GM18868 (cell line): ENCODE measurements around the gene COL19A1.
"Not testable (repeated sequence)": the region's sequence is repeated elsewhere in the genome, so short reads cannot be mapped to it uniquely, and the experiment has no call there.

ENCODE experiments used
- ATAC-seq: cut with Tn5 transposase; IDR thresholded peaks from one replicate; pipeline ENCODE4 v1.9.1; 2021; ENCODE audit warnings: mild to moderate bottlenecking, moderate library complexity; ENCODE audit not compliant: unreplicated experiment

The COL19A1 gene

GRCh38 chr6:69865126-69865525 is 1.2 kb upstream of the COL19A1 start:
- ATAC-seq: no peak

DNA sequence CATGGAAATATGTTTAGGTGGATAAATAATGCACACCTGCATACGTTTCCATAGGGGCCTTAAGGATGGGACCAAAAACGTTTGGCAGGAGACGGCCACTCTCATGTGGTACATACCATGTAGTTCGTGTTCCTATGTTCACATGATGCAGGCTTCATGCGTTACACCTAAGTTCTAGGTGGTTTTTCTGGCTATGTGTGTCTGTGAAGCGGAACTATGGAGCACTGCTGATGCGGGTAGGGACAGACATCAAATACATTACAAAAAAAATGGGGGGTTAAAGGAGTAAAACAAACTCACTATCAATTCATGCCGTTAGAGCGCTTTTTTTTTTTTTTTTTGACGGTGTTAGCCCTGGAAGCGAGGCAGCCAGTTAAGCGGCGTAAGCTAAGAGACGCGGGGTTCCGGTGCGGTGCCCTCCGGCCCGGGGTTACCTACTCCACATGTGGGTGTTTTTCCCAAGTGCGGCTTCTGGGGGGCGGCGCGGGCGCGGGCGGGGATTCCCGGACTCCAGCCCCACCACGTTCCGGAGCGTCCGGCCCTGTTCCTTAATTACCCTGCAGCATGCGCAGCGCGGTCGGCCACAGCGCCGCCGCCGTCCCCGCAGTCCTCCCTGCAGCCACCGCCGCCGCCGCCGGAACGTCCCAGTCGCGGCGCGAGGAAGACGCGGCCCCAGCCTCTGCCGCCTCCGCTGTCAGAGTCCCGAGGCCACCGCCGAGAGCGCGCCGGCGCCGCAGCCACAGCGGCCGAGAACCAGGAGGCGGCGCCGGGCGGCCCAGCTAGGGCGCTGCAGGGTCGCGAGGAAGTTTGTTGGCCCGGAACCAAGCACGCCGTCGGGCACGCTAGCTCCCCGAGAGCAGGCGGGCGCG is 648 bp downstream of the COL19A1 start:
- peak; percentile 64 for ATAC-seq

- no peak for ATAC-seq
These were observed 1.3 kb downstream of the COL19A1 start for GRCh38 chr6:69867639-69867976.

DNA sequence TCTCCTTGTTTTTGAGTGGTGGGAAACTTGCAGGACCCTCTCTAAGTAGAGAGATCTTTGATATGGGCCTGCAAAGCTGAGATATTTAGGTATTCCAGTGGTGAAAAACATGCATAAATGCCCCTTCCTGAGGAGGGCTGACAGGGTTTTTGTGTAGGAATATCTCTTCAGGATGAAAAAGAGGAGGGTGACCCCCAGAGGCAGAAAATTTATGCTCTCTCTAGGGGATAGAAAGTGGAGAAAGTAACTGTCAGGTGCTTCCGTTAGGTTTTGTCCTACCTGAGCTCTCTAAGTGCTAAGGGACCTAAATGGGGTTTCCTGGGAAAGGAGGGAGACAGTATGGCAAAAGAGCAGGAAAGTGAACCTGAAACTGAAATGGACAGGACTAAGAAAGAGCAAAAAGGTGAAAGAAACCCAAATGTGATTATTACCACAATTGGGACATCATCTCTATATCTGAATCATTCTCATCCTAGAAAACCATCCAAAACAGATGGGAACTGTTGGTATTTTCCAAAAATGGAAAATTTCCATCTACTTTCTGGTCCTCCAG is 2.0 kb downstream of the COL19A1 start:
- ATAC-seq: no peak

- no peak for ATAC-seq
These were observed 2.6 kb downstream of the COL19A1 start for GRCh38 chr6:69868961-69869360.

DNA sequence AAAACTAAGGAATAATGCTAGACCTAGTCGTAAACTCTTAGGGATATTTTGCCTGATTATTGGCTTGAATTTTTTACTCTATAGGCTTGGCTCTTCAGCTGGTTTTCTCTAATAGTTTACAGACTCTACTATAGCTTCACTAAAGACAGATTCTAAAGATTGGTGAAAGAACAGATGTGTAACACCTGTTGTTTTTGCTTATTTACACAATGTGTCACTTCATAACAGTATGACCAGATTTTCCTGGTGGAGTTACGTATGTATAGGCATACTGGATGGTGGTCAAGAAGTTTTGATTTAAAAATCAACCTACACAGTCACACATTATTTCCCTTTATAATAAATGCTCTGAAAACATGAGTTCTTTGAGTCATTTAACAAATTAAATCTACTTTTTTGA is 4.8 kb downstream of the COL19A1 start:
- ATAC-seq: no peak

DNA sequence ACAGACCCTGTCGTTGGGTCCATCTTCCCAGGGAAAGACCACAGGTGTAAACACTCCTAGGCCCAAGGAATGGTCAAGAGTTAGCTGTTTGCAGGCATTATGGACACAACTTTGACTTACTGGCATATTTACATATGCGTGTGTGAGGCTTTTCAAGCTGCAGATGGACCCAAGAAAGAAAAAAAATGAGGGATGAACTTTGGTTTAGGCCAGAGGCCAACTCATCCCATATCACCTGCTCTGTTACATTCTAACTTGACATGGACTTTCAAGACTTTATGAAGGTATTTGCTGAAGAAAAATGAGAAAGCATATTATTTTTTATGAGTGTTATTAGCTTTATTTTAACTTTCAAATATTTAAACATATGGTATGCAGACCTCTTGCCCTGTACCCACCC is 6.9 kb downstream of the COL19A1 start:
- ATAC-seq: no peak

DNA sequence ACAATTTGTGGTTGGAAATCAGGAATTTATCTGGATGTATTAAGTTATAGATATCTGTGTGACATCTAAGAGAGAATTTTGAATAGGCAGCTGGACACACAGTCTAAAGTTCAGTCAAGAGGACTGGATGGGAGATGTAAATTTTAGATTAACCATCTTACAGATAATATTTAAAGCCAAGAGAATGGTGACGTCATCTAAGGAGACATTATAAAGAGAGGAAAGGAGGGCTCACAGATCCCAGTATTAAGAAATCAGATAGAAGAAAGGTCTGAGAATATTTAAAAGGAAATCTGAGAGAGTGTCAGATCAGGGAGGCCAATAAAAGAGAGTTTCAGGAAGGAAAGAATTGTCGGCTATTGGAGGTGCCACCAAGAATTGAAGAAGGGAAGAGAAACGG is 9.4 kb downstream of the COL19A1 start:
- ATAC-seq: no peak

DNA sequence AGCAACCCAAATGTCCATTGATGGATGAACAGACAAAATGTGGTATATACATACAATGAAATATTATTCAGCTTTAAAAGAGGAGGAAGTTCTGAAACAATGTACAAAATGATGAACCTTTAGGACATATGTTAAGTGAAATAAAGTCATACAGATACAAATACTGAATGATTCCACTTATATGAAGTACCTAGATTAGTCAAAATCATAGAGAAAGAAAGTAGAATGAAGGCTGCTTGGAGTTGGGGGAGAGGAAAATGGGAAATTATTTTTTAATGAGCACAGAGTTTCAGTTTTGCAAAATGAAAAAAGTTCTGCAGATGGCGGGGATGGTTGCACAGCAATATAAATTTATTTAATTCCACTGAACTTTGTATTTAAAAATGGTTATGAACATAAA is 12.4 kb downstream of the COL19A1 start:
- ATAC-seq: no peak

DNA sequence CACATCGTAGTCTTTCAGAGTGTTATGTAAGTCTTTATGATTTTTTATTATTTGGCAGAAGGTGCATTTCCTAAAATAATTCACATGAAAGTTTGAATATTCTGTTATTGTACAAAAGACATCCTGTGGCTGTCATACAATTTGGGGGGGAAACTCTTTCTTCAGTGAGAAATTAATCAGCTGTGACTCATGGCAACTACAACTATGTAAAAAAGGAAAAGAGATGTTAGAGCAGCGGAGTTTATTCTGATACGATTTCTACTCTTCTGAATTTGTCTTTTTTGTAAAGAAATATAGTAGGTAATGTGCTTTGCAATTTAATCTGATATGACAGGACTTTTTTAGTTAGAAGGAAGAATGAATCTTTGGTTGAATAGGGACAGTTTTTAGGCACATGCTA is 14.2 kb downstream of the COL19A1 start:
- ATAC-seq: peak; percentile 38

DNA sequence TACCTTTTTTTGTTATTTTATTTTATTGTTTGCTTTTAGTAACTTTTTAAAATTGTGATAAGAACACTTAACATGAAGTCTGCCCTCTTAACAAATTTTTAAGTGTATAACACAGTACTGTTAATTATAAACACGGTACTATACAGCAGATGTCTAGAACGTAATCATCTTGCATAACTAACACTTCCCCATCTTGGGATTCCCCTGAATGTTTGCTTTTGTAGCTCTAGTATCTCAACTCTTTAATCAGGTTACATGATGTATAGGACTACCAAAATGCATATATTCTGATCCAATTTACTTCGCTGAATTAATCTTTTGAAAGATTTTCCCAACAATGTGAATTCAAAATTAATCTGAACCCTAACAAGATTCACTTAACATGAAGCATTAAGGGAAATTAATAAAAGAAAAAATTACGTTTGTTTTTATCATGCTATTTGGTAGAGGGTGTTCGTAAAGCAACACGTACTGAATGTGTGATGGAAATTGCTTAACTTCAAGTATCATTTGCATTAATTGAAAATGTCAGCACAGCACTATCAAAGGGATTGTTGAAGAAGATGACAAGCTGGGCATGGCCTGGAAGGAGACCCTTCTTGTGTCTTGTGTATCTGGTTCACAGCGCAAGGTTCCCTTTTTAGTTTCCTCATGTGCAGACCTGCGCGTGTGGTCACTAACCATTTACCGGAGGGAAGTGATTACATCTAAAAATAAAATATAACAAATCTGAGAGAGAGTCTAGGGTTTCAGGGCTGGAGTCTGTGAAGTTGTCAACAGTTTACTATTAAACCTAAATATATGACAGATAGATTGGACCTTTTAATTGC is 15.2 kb downstream of the COL19A1 start:
- peak; percentile 88 for ATAC-seq

GRCh38 chr6:69883551-69883950 is 17.2 kb downstream of the COL19A1 start:
- ATAC-seq: no peak

DNA sequence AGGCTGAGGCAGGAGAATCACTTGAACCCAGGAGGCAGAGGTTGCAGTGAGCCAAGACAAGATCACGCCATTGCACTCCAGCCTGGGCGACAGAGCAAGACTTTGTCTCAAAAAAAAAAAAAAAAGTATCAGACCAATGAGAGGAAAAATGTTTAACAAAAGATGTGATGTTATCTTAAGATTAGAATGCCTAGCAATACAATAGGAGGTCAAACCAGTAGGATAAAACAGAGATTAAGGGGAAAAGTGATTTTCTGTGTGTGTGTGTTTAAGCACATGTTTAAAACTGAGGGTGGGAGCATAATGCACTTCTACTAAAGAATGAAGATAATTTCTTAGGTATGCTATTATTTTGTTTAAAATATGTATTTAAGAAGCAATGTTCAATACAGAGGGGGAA is 17.9 kb downstream of the COL19A1 start:
- ATAC-seq: no peak

DNA sequence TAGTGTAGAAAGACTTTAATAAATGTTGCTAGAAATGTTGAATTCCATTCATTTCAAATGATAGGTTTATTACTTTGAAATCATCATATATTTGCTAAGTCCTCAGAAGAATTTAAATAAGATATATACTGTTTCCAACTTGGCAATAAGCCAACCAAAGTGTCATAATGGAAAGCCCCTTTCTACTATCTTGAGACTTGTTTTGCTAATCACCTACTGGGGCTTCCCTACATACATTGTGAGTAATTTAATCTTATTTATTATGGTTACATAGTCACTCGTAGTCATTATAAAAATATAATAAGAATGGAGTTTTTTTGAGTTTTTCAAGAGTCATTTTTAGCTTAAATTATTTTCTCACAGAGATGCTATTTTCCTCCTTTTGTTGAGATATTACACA is 20.7 kb downstream of the COL19A1 start:
- peak; percentile 82 for ATAC-seq

GRCh38 chr6:69887714-69888345 is 21.5 kb downstream of the COL19A1 start:
- ATAC-seq: no peak

- ATAC-seq: no peak
These were observed 22.3 kb downstream of the COL19A1 start for GRCh38 chr6:69888482-69889233.

- ATAC-seq: not testable (repeated sequence)
These were observed 23.0 kb downstream of the COL19A1 start for GRCh38 chr6:69889234-69889974.

DNA sequence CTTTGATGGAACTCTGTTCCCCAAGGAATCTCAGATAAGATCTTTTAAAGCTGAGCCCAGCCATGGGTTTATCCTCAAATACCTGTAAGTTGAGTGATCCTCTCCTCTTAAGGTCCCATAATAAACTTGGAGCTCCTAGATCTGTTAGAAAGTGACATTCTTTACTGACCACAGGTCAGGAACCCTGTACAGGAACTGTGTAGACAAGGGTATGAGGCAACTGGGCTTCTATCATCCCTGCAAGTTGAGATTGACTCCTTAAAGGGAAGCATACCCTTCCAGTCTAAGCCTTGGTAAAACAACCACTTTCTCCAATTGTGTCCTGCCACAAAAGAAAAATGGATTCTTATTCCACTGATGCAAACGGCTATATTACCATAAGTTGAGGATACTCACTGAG is 26.2 kb downstream of the COL19A1 start:
- ATAC-seq: not testable (repeated sequence)

DNA sequence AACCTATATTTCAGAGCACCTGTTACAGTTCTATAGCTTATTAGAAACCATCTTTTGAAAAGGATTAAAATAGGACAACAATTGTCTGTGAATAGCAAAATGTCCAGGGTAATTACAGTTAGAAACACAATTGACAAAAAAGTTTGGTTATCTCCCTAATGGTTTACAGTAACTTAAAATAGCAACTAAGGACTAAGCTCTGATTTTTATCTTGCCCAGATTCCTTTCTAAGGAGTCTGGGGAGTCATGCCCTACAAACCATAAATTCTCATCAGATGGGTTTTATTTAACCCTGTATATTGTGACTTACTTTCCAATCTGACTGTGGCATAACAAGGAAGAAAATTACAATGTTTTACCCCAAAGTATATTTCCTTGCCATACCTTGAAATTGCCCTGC is 26.9 kb downstream of the COL19A1 start:
- ATAC-seq: not testable (repeated sequence)
